Renal pelvis (tissue), 4 donors: ENCODE results near the gene MXRA7. TPM values are rescaled to one million over a fixed set of nuclear protein-coding genes. Genes with fewer than 3 reads are reported as not detected.

Experiments used
- DNase-seq: peaks from one replicate; pipeline ENCODE4 v3.0.0-alpha.2; 2013
- polyA plus RNA-seq, 3 donors: library from polyadenylated mRNA; unstranded; fragments of 120-200 nt; gene quantifications; one replicate each; pipeline ENCODE4 v1.2.1, GENCODE V29; 2013; ENCODE audit not compliant: insufficient read length in 3 of 3

MXRA7 gene
- polyA plus RNA-seq, 3 donors, result 91.0 to 117 (median 99.0) TPM

DNA sequence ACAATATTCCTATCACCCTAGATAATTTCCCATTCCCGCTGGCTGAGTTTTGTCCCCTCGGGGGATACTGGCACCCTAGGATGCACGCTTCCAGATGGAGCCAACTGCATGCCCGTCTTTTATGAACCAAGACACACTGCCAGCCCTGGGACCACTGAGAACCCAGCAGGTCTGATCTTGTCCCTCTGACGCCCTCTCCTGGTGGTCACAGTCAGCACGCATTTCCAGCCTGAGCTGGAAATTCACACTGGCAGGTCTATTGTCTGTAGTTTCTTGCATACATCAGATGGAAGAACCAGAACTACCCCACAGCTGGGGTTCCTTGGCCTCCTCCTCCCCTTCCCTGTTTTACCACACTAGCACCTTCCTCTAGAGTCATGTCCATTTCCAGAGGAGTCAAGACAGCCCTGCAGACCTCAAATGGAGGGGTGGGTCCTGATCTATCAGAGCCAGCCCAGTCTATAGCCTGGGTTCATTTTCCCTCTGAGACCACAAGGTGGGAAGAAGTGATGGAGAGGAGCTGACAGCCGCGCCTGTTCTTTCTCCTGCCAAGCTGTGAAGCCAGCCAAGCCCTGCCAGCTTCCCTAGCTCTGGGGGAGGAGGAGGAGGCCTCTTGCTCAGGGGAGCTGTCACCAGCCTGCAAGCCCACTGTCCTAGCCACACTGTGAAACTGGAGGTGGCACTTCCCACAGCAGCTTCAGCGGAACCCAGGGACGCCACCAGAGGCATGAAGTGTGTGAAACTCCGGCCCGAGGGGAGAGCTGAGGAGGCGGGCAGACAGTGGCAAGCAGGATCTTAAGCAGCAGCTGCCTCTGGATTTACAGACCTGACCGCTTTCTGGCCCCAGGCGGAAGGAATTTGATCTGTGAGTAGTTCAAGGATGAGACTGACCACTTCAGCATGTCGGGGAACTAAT, 29.3 kb downstream of the MXRA7 start:
- DNase-seq, result peak; percentile 80

- DNase-seq, result no peak
These were observed 31.5 kb downstream of the MXRA7 start for GRCh38 chr17:76679239-76679638.

- no peak for DNase-seq
These were observed 32.4 kb downstream of the MXRA7 start for GRCh38 chr17:76678330-76678729.

DNA sequence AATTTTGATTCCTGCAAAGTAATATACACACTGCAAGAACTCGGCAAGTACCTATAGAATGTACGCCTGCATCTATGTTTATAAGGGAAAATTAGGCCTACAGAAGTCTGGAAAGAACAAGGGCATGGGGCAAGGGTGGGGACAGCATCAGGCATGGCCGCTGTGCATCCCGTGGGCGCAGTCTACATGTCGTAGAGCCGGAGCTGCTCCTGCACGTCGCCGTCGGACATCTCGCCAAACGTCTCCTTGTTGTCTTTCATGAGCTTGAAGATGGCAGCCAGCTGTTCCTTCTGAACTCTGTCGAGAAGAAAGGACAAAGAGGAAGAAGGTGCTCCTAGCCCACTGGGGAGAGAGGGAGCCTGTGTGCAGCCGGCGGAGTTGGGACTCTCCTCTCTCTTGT, 33.4 kb downstream of the MXRA7 start:
- no peak for DNase-seq

- DNase-seq, result no peak
These were observed 34.1 kb downstream of the MXRA7 start for GRCh38 chr17:76676629-76677028.

DNA sequence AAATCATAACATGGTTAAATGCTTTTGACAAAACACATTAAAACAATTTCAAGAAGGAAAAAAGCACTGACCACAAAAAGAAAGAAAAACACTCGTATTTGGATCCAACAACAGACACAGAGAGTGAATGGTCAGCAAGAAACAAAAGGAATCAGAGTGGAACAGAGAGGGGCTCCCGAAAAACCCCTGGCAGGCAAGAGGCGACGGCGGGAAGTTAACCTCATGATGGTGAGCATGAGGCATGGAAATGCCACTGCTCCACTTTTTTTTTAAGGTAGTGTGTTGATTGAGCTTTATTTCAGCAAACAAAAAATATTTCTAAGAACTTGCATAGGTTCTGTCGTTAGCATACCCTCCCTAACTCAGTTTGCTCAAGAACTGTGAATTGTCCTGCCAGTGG, 35.1 kb downstream of the MXRA7 start:
- DNase-seq, result no peak

DNA sequence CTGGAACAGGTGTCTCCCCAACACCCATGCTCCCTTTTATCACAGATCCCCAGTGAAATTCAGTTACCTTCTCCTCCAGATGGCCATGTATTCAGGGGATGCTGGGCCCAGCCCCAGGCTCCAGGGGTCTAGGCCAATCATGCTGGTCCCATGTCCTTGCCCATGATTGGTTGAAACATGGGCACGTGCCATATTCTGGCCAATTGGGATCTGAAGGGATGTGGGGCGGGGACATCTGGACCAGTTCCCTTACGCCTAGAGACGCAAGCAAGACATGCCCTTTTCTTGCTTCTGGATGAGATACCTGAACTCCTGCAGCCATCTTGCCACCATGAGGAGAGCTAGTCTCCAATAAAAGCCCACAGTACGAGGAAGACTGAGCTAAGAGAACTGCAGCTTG, 36.2 kb downstream of the MXRA7 start:
- DNase-seq, result no peak

- no peak for DNase-seq
These were observed 37.0 kb downstream of the MXRA7 start for GRCh38 chr17:76673729-76674128.

- no peak for DNase-seq
These were observed 37.9 kb downstream of the MXRA7 start for GRCh38 chr17:76672892-76673291.

DNA sequence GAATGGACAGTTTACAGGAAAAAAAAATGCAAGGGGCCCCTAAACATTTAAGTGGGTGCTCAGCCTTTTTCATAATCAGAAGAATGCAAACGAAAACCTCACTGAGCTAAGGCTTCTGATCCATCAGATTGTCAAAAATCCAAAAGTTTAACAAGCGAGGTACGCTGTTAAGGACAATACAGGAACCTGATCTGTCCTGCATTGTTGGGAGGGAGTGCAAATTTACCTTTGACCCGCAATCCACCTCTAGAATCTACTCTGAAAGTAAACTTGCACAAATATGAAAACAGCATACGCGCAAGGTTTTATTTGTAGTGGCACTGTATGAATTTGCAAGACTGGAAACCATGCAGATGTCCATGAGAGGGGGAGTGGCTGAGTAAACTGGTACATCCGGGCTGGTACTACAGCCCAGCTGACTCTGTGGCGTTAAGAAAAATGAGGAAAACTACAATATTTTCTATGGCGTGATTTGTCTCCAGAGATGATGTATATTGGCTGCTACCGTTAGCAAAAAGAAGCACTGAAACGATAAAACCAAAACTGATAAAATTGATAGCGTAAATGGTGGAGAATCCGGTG, 38.4 kb downstream of the MXRA7 start:
- no peak for DNase-seq

- no peak for DNase-seq
These were observed 38.9 kb downstream of the MXRA7 start for GRCh38 chr17:76671912-76672262.

- peak; percentile 100 for DNase-seq
These were observed 39.4 kb downstream of the MXRA7 start for GRCh38 chr17:76671123-76671911.

DNA sequence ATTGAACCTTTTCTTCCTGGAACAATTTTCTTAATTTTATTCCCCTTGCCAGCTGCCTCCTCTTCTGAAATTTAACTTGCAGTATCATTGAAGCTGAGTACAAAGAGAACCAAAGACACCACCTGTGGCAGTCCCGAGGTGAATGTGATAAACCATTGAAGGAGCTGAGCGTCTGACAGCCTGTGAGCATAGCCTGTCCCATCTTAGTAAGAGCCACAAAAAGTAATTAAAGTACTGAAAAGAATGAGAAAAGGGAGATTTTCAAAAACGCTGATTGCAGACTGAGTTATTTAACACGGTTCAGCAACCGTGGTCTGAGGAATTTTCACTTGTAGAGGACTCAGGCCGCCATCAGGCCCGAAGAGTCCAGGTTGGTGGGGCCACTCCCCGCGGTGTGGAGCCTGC, 40.0 kb downstream of the MXRA7 start:
- no peak for DNase-seq

DNA sequence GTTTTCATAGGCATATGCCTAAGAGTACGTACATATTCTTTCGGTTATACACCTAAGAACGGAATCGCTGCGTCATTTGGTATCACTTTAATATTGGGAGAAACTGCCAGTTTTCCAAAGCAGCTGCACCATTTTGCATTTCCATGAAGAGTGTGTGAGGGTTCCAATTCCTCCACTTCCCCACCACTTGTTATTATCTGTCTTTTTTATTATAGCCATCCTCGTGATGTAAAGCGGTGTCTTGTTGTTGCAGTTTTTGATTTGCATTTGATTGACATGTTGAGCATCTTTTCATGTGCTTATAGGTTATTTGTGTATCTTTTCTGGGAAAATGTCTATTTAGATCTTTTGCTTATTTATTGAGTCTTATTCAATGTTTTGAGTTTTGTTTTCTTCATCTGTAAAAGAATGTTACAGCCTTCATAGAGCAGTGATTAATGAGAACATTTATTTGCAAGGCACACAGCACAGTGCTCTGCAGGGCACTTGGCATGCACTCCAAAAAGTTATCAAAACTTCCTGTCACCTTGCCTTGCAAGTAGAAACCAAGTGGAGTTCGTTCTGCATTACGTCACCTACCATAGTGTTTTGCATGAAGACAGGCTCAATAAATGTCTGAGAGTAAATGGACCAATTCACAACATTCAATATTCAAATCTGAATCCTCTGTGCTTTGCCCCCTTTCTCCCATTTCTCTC, 40.6 kb downstream of the MXRA7 start:
- no peak for DNase-seq

- DNase-seq, result no peak
These were observed 42.8 kb downstream of the MXRA7 start for GRCh38 chr17:76667786-76668453.

- no peak for DNase-seq
These were observed 43.3 kb downstream of the MXRA7 start for GRCh38 chr17:76667491-76667755.

GRCh38 chr17:76660656-76661042, 50.1 kb downstream of the MXRA7 start:
- DNase-seq, result no peak

GRCh38 chr17:76659928-76660655, 50.7 kb downstream of the MXRA7 start:
- DNase-seq, result no peak

DNA sequence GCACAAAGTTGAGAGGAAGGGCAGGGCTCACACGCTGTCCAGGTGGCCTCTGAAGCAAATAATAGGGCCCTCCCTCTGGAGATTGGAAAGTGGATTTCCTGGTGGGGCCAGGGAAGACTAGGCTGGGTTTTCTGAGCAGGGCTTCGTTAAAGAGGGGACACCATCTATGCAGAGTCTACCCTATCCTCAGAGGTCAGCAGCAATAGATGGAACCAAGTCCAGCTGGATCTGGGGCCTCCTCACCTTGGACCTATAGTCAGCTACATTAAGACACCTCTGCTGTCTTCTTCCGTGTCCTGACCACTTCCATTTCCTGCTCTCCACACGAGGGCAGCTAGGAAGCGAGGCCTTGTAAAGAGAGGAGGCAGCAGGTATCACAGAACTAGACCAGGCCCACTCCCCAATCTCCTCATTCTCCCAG, 52.5 kb downstream of the MXRA7 start:
- DNase-seq, result no peak

GRCh38 chr17:76657505-76658241, 53.1 kb downstream of the MXRA7 start:
- no peak for DNase-seq
